Right atrium auricular region (tissue), 2 donors: ENCODE measurements around the gene AP1B1. TPM values are rescaled to one million over a fixed set of nuclear protein-coding genes. Genes with fewer than 3 reads are reported as not detected.

Experiments used
- DNase-seq: peaks from one replicate; pipeline ENCODE4 v3.0.0-alpha.2; 2019; ENCODE audit warnings: low spot score
- H3K27ac ChIP-seq, 2 donors: fragments of 200-600 bp; sonication (generic); 1 replicate in 1 of 2; 2 replicates in 1 of 2; pipeline ENCODE4 v1.5.1; 2016 to 2019
- H3K27me3 ChIP-seq, 2 donors: fragments of 200-600 bp; sonication (generic); one replicate each; pipeline versions ENCODE4 v1.5.1 to v1.6.0; 2017 to 2019
- H3K36me3 ChIP-seq: fragments of 200-600 bp; sonication (generic); one replicate; pipeline ENCODE4 v1.5.1; 2016
- H3K4me1 ChIP-seq, 2 donors: fragments of 200-600 bp; sonication (generic); one replicate each; pipeline versions ENCODE4 v1.5.1 to v1.6.0; 2017 to 2019
- H3K4me3 ChIP-seq, 2 donors: fragments of 200-600 bp; sonication (generic); 1 replicate in 1 of 2; 2 replicates in 1 of 2; pipeline ENCODE4 v1.5.1; 2017 to 2019; ENCODE audit warnings: mild to moderate bottlenecking in 1 of 2, moderate library complexity in 1 of 2
- H3K9me3 ChIP-seq, 2 donors: fragments of 200-600 bp; sonication (generic); one replicate each; pipeline ENCODE4 v1.5.1; 2019
- total RNA-seq, 2 donors: library from RNA; depleted of rRNA; stranded (reverse); fragments of >200 nt; gene quantifications; one replicate each; pipeline ENCODE4 v1.1.0, GENCODE V29; 2016
- TF ChIP-seq, protein P1 (sequence below), 2 donors: fragments of 200-600 bp; sonication (generic); IDR thresholded peaks; one replicate each; pipeline ENCODE4 v1.5.1; 2019; ENCODE audit warnings: antibody characterized with exemption in 2 of 2

AP1B1 gene
- total RNA-seq, 2 donors from 2014 or later = 31.4 to 46.2 TPM

DNA sequence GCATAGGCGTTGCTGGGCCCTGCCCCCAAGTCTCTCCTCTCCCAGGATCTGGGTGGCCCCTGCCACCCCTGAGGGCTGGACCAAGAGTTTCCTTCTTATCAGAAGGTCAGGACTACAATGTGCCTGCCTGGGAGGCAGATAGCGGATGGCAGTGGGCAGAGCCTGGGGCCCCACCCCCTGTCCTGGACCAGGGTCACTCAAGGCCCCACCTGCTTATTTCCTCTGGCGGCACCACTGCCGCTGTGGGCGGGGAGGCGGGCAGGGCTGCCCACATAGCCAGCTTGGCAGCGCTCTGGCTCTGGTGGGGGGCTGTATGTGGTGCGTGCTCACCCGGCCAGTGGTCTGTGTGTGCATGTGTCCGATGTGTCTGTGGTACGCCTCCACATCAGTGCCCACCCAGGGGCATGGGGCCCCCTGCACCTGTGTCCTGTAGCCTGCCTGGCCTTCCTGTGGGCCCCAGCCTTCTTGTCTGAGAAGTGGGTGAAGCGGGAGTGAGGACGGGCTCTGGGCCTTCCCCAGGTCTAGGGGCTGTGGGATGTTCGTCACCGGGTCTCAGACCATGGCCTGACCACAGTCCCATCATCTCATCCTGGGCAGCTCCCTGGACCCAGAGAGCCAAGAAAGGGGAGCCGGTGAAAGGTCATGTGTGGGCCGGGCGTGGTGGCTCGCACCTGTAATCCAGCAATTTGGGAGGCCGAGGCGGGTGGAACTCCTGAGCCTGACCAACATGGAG lies 78.9 kb downstream of the AP1B1 start:
- Histone ChIP-seq H3K4me1 (peaks cover 0 to 71% of the 10 kb centered on the region in 2 donors), H3K9me3 (no peaks in the 10 kb centered on the region), H3K36me3 (peaks cover 9% of the 10 kb centered on the region), H3K4me3 (peak overlapping the region; percentile 81 to 91), H3K27me3 (peaks cover 0 to under 1% of the 10 kb centered on the region in 2 donors), H3K27ac (peak overlapping the region; percentile 88 to 89)
- TF ChIP-seq, protein P1, sequence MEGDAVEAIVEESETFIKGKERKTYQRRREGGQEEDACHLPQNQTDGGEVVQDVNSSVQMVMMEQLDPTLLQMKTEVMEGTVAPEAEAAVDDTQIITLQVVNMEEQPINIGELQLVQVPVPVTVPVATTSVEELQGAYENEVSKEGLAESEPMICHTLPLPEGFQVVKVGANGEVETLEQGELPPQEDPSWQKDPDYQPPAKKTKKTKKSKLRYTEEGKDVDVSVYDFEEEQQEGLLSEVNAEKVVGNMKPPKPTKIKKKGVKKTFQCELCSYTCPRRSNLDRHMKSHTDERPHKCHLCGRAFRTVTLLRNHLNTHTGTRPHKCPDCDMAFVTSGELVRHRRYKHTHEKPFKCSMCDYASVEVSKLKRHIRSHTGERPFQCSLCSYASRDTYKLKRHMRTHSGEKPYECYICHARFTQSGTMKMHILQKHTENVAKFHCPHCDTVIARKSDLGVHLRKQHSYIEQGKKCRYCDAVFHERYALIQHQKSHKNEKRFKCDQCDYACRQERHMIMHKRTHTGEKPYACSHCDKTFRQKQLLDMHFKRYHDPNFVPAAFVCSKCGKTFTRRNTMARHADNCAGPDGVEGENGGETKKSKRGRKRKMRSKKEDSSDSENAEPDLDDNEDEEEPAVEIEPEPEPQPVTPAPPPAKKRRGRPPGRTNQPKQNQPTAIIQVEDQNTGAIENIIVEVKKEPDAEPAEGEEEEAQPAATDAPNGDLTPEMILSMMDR (IDR thresholded peaks at IDR 0.05) = no peak
- DNase-seq = no peak

DNA sequence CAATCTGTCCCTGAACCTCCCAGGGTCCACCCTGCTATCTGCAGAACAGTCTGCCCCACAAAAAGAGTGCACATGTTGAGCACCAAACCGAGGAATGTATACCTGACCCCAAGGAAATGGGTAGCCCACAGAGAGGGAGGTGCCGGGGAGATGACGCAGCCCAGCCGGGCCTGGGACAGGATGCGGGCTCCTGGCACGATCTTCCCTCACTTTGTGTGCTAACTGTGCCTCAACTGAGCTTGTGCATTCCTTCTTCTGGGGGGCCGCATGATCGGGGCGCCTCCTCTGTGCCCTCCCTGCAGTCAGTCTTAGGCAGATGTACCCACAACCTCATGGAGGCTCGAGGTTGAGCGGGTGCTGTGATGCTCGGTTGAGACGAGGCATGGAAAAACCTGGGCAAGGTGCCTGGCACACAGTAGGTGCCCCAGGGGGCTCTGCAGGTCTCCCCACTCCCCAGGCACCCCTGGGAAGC lies 79.5 kb downstream of the AP1B1 start:
- H3K4me1 ChIP-seq = peaks cover 0 to 64% of the 10 kb centered on the region in 2 donors
- no peaks in the 10 kb centered on the region for H3K27me3 ChIP-seq
- peak overlapping the region; percentile 88 to 89 for H3K27ac ChIP-seq
- no peak for DNase-seq
- no peaks in the 10 kb centered on the region for H3K9me3 ChIP-seq
- TF ChIP-seq, protein P1 (IDR thresholded peaks at IDR 0.05) = no peak
- peak overlapping the region; percentile 81 to 91 for H3K4me3 ChIP-seq
- peaks cover 9% of the 10 kb centered on the region for H3K36me3 ChIP-seq

DNA sequence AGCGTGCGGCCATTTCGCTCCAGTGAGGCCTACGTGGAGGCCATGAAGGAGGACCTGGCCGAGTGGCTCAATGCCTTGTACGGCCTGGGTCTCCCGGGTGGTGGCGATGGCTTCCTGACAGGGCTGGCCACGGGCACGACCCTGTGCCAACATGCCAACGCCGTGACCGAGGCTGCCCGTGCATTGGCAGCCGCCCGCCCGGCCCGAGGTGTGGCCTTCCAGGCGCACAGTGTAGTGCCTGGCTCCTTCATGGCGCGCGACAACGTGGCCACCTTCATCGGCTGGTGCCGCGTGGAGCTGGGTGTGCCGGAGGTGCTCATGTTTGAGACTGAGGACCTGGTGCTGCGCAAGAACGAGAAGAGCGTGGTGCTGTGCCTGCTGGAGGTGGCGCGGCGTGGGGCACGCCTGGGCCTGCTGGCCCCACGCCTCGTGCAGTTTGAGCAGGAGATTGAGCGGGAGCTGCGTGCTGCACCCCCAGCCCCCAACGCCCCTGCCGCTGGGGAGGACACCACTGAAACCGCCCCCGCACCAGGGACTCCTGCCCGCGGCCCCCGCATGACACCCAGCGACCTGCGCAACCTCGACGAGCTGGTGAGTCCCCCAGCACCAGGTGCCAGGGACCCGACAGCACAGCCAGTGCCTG lies 80.1 kb downstream of the AP1B1 start:
- no peak for DNase-seq
- Histone ChIP-seq H3K27ac (peak overlapping the region; percentile 88 to 89), H3K4me1 (peaks cover 0 to 62% of the 10 kb centered on the region in 2 donors), H3K9me3 (no peaks in the 10 kb centered on the region), H3K27me3 (no peaks in the 10 kb centered on the region), H3K4me3 (peak overlapping the region; percentile 81 to 91), H3K36me3 (peaks cover 9% of the 10 kb centered on the region)
- TF ChIP-seq, protein P1 (IDR thresholded peaks at IDR 0.05) = no peak

DNA sequence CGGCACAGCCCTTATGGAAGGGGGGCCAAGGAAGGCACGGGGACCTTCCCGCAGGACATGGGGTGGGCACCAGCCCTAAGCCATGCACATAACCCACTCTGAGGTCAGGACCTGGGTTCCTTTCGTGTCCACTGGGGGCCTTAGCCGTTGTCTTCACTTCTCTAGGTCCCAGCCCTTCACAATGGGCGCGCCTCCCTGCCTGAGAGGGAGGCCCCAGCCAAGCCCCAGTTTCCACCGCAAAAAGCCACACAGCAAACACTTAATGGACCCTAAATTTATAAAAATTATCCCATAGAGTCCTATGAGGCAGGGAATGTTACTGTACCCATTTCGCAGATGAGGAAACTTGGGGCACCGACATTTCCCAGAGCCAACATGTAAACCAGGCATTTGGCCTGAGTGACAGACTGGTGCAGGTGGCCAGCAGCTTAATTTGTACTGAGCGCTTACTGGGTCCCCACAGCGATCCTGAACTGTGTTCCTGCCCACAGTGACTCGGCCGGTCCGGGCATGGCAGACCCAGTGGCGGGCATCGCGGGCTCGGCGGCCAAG lies 80.7 kb downstream of the AP1B1 start:
- TF ChIP-seq, protein P1 (IDR thresholded peaks at IDR 0.05) = no peak
- peaks cover 0 to 64% of the 10 kb centered on the region in 2 donors for H3K4me1 ChIP-seq
- no peak for DNase-seq

DNA sequence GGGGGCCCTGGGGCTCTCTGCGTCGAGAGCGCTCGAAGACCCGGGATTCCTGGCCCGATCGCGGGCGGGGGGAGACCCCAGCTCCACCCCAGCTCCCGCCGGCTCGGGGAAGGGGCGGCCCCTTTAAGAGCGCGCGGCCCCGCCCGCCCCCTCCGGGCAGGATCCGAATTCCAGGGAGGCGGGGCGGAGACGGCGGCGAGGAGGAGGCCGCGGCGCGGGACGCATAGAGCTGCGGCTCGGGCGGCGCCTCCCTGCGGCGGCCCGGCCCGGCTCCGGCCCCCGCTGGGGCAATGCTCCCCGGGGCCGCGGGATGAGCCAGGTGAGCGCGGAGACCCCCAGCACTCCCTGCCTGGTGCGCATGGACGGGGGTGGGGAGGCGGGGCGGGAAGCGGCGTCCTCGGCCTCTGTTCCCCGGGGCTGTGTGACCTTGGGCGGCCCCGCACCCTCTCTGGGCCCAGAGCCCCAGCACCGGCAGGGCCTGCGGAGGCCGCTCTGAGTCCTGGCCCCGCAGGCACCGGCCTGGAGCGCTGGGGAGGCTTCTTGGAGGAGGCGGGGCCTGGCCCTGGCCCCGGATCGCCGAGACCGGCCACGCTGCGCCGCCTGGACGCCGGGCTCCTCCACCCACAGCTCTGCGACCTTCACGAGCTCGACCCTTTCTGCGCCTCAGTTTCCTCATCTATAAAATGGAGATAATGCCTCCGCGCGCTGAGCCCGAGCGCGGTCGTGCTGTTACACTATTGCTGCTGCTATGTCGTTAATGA lies 81.4 kb downstream of the AP1B1 start:
- peak overlapping the region; percentile 88 to 89 for H3K27ac ChIP-seq
- H3K9me3 ChIP-seq = no peaks in the 10 kb centered on the region
- TF ChIP-seq, protein P1 (IDR thresholded peaks at IDR 0.05) = peak in 1 of 2 donors; percentile 55
- DNase-seq = peak; percentile 79
- no peaks in the 10 kb centered on the region for H3K27me3 ChIP-seq
- H3K4me3 ChIP-seq = peak overlapping the region; percentile 81 to 91
- peaks cover 0 to 61% of the 10 kb centered on the region in 2 donors for H3K4me1 ChIP-seq
- peaks cover 3% of the 10 kb centered on the region for H3K36me3 ChIP-seq

More for the DNA sequence above, 80.7 kb downstream of the AP1B1 start:
- H3K27me3 ChIP-seq = no peaks in the 10 kb centered on the region
- peak overlapping the region; percentile 81 to 91 for H3K4me3 ChIP-seq
- peaks cover 9% of the 10 kb centered on the region for H3K36me3 ChIP-seq
- no peaks in the 10 kb centered on the region for H3K9me3 ChIP-seq
- peak overlapping the region; percentile 88 to 89 for H3K27ac ChIP-seq
